ENCODE results near the gene GPC1.
"Not testable (repeated sequence)": the region's sequence is repeated elsewhere in the genome, so short reads cannot be mapped to it uniquely, and the experiment has no call there.

Gene GPC1

GRCh38 chr2:240478346-240479110, 43.1 kb downstream of the GPC1 start:
- no peak for DNase-seq (ENCODE audit: low read depth)
- no peak overlapping the region for H3K4me3 ChIP-seq (ENCODE audit: low read depth, low read length)

GRCh38 chr2:240479111-240479501, 43.6 kb downstream of the GPC1 start:
- no peak overlapping the region for H3K4me3 ChIP-seq (ENCODE audit: low read depth, low read length)
- no peak for DNase-seq (ENCODE audit: low read depth)

- no peak overlapping the region for H3K4me3 ChIP-seq (ENCODE audit: low read depth, low read length)
- no peak for DNase-seq (ENCODE audit: low read depth)
These were observed 45.6 kb downstream of the GPC1 start for GRCh38 chr2:240480834-240481623.

- no peak overlapping the region for H3K4me3 ChIP-seq (ENCODE audit: low read depth, low read length)
- no peak for DNase-seq (ENCODE audit: low read depth)
These were observed 46.3 kb downstream of the GPC1 start for GRCh38 chr2:240481720-240482119.

- no peak for DNase-seq (ENCODE audit: low read depth)
- no peak overlapping the region for H3K4me3 ChIP-seq (ENCODE audit: low read depth, low read length)
These were observed 46.7 kb downstream of the GPC1 start for GRCh38 chr2:240482141-240482540.

GRCh38 chr2:240491483-240491882, 56.0 kb downstream of the GPC1 start:
- H3K4me3 ChIP-seq (ENCODE audit: low read depth, low read length), result no peak overlapping the region
- no peak for DNase-seq (ENCODE audit: low read depth)

- H3K4me3 ChIP-seq (ENCODE audit: low read depth, low read length), result no peak overlapping the region
- no peak for DNase-seq (ENCODE audit: low read depth)
These were observed 58.8 kb downstream of the GPC1 start for GRCh38 chr2:240494194-240494793.

GRCh38 chr2:240494942-240495341, 59.5 kb downstream of the GPC1 start:
- not testable (repeated sequence) for DNase-seq (ENCODE audit: low read depth); H3K4me3 ChIP-seq (ENCODE audit: low read depth, low read length)

- DNase-seq (ENCODE audit: low read depth), result peak; percentile 4
- H3K4me3 ChIP-seq (ENCODE audit: low read depth, low read length), result not testable (repeated sequence)
These were observed 61.6 kb downstream of the GPC1 start for GRCh38 chr2:240497082-240497481.

- no peak overlapping the region for H3K4me3 ChIP-seq (ENCODE audit: low read depth, low read length)
- no peak for DNase-seq (ENCODE audit: low read depth)
These were observed 62.9 kb downstream of the GPC1 start for GRCh38 chr2:240498171-240498957.

- no peak for DNase-seq (ENCODE audit: low read depth)
- no peak overlapping the region for H3K4me3 ChIP-seq (ENCODE audit: low read depth, low read length)
These were observed 63.4 kb downstream of the GPC1 start for GRCh38 chr2:240498958-240499260.

- DNase-seq (ENCODE audit: low read depth), result no peak
These were observed 64.1 kb downstream of the GPC1 start for GRCh38 chr2:240499309-240500301.

GRCh38 chr2:240500561-240501423, 65.3 kb downstream of the GPC1 start:
- no peak for DNase-seq (ENCODE audit: low read depth)
- no peak overlapping the region for H3K4me3 ChIP-seq (ENCODE audit: low read depth, low read length)

More at GRCh38 chr2:240499309-240500301, 64.1 kb downstream of the GPC1 start:
- H3K4me3 ChIP-seq (ENCODE audit: low read depth, low read length), result no peak overlapping the region

GRCh38 chr2:240501531-240501991, 66.1 kb downstream of the GPC1 start:
- H3K4me3 ChIP-seq (ENCODE audit: low read depth, low read length), result no peak overlapping the region
- DNase-seq (ENCODE audit: low read depth), result no peak

GRCh38 chr2:240502059-240502429, 66.6 kb downstream of the GPC1 start:
- DNase-seq (ENCODE audit: low read depth), result no peak
- H3K4me3 ChIP-seq (ENCODE audit: low read depth, low read length), result no peak overlapping the region

GRCh38 chr2:240502430-240503121, 67.1 kb downstream of the GPC1 start:
- H3K4me3 ChIP-seq (ENCODE audit: low read depth, low read length), result no peak overlapping the region
- DNase-seq (ENCODE audit: low read depth), result no peak

- no peak for DNase-seq (ENCODE audit: low read depth)
- no peak overlapping the region for H3K4me3 ChIP-seq (ENCODE audit: low read depth, low read length)
These were observed 67.9 kb downstream of the GPC1 start for GRCh38 chr2:240503375-240503774.

All from skeletal muscle cell (primary cell).